Ovary (tissue), 9 donors: ENCODE data around the gene HOXB8. TPM values are rescaled to one million over a fixed set of nuclear protein-coding genes. Genes with fewer than 3 reads are reported as not detected.

Source experiments
- DNase-seq, 5 donors: peaks; one replicate each; pipeline ENCODE4 v3.0.0-alpha.2; 2019 to 2020
- H3K27ac ChIP-seq, 2 donors: fragments of 200-600 bp; one replicate each; pipeline versions ENCODE4 v1.5.1 to v1.8.0; 2019 to 2022
- H3K27me3 ChIP-seq: fragments of 200-600 bp; one replicate; pipeline ENCODE4 v1.8.0; 2022
- H3K36me3 ChIP-seq: fragments of 200-600 bp; sonication (generic); one replicate; pipeline ENCODE4 v1.5.1; 2019
- H3K4me1 ChIP-seq: one replicate; pipeline ENCODE4 v1.8.1; 2013; ENCODE audit warnings: mild to moderate bottlenecking, moderate library complexity; ENCODE audit not compliant: insufficient read depth
- H3K4me3 ChIP-seq: fragments of 200-600 bp; sonication (generic); one replicate; pipeline ENCODE4 v1.5.1; 2017
- H3K9me3 ChIP-seq, 2 donors: fragments of 200-600 bp in 1 of 2; sonication (generic) in 1 of 2; one replicate each; pipeline versions ENCODE4 v1.5.1 to v1.8.1; 2013 to 2019; ENCODE audit warnings: mild to moderate bottlenecking in 1 of 2, moderate library complexity in 1 of 2
- CTCF ChIP-seq, 3 donors: fragments of 450-650 bp in 2 of 3; fragments of 200-600 bp in 1 of 3; IDR thresholded peaks; one replicate each; pipeline versions ENCODE4 v1.5.1 to v1.8.0; 2016 to 2022; ENCODE audit warnings: antibody characterized with exemption in 3 of 3, mild to moderate bottlenecking in 1 of 3
- EP300 ChIP-seq: sonication (generic); formaldehyde crosslinking; IDR thresholded peaks from one replicate; pipeline ENCODE4 v1.6.1; 2017; ENCODE audit warnings: antibody characterized with exemption
- POLR2A ChIP-seq: fragments of 450-650 bp; IDR thresholded peaks from one replicate; pipeline ENCODE4 v1.6.1; 2017; ENCODE audit warnings: antibody characterized with exemption, mild to moderate bottlenecking, moderate library complexity
- WGBS, 3 donors: extraction: QIAGEN DNeasy Blood & Tissue Kit in 1 of 3; methylation state at CpG; one replicate each; pipeline versions ENCODE4 v1.1.5 to v1.1.7; 2013 to 2017; 5-methylcytosine and 5-hydroxymethylcytosine counted together
- intact Hi-C, 4 donors: fragments of 100-400 bp; cut with DNase I; formaldehyde crosslinking; loops; one replicate each; pipeline versions ENCODE4 v1.11.0 to v1.15.1; 2022 to 2023
- polyA plus RNA-seq, 2 donors: library from polyadenylated mRNA; stranded (reverse); fragments of 200-250 nt in 1 of 2; fragments of 350-450 nt in 1 of 2; fragmentation: Illumina TruSeq in 1 of 2; extraction: RNeasy Lipid Tissue Mini Kit (QIAGEN cat#74804) in 1 of 2; gene quantifications; one replicate each; pipeline ENCODE4 v1.2.3, GENCODE V29; 2013 to 2014
- total RNA-seq, 7 donors: library from RNA; depleted of rRNA in 2 of 7; stranded (reverse); fragments of >200 nt in 2 of 7; fragmentation: NEBNext Ultra II Directional in 3 of 7; extraction: Animal tissue kit (Norgen Biotek cat#: 25700) in 3 of 7; gene quantifications; one replicate each; pipeline versions ENCODE4 v1.1.0 to v1.2.4, GENCODE V29; 2016 to 2023
- donor health status: DM: no; HTN: no; CAD: no; lungs with moderate emphysema.
- donor health status: DM: no; HTN: no; CAD: no.
- donor health status: Bipolar disorder and iron deficiency.
- donor health status: DM: yes; HTN: yes; CAD: no.
- donor health status: DM: no; HTN: no; CAD: no.
- donor health status: DM: yes; HTN: yes; CAD: no.

HOXB8 gene
- total and polyA plus RNA-seq, 9 donors = 0.17 to 2.5 (median 0.28) TPM; not detected in 4

GRCh38 chr17:48594538-48595277 is 20.4 kb downstream of the HOXB8 start:
- Histone ChIP-seq H3K27ac (no peak overlapping the region), H3K4me3 (no peak overlapping the region), H3K4me1 (no peaks in the 10 kb centered on the region), H3K9me3 (peaks cover 0 to 8% of the 10 kb centered on the region in 2 donors), H3K36me3 (no peaks in the 10 kb centered on the region), H3K27me3 (peaks cover 2% of the 10 kb centered on the region)
- 39 to 57% (median 46%) methylated on average over 25 of the region's 25 CpGs for WGBS, 3 donors
- intact Hi-C loops = loop anchor here in 1 of 4 donors (10.0 kb wide), 1 partner anchor 240 kb away; no protein-coding TSS in a partner anchor
- no peak for DNase-seq
- TF ChIP-seq POLR2A = no peak
- TF ChIP-seq CTCF (IDR thresholded peaks at IDR 0.05) = no peak
- no peak for TF ChIP-seq EP300

GRCh38 chr17:48593840-48594537 is 21.1 kb downstream of the HOXB8 start:
- intact Hi-C loops = loop anchor here in 1 of 4 donors (10.0 kb wide), 1 partner anchor 239 kb away; no protein-coding TSS in a partner anchor
- DNase-seq = peak in 2 of 5 donors; percentile 41 to 57
- H3K4me3 ChIP-seq = peak overlapping the region; percentile 27

GRCh38 chr17:48593126-48593829 is 21.8 kb downstream of the HOXB8 start, which contains the start of gene HOXB5:
HOXB5 (minus strand) TSS chr17:48593779; CDS start chr17:48593682, 97 bp downstream.
- Histone ChIP-seq H3K27me3 (peaks cover 2% of the 10 kb centered on the region), H3K4me1 (no peaks in the 10 kb centered on the region), H3K27ac (no peak within 1 kb of the TSS), H3K36me3 (no peaks in the 10 kb centered on the region), H3K4me3 (peak within 1 kb of the TSS; percentile 27), H3K9me3 (peaks cover 0 to 8% of the 10 kb centered on the region in 2 donors)
- intact Hi-C loops = loop anchor here in 1 of 4 donors (10.0 kb wide), 1 partner anchor 238 kb away; no protein-coding TSS in a partner anchor
- WGBS, 3 donors = 2 to 3% (median 2%) methylated on average over 50 of the region's 50 CpGs
- TF ChIP-seq CTCF (IDR thresholded peaks at IDR 0.05) (no peak), EP300 (no peak), POLR2A (no peak)
- no peak for DNase-seq

More at GRCh38 chr17:48593840-48594537, 21.1 kb downstream of the HOXB8 start:
- Histone ChIP-seq H3K27me3 (peaks cover 2% of the 10 kb centered on the region), H3K4me1 (no peaks in the 10 kb centered on the region), H3K9me3 (peaks cover 0 to 8% of the 10 kb centered on the region in 2 donors), H3K27ac (no peak overlapping the region), H3K36me3 (no peaks in the 10 kb centered on the region)
- 8 to 12% (median 12%) methylated on average over 37 of the region's 37 CpGs for WGBS, 3 donors
- TF ChIP-seq CTCF (IDR thresholded peaks at IDR 0.05) = peak in 1 of 3 donors; percentile 21
- no peak for TF ChIP-seq POLR2A
- no peak for TF ChIP-seq EP300

- TF ChIP-seq CTCF (IDR thresholded peaks at IDR 0.05) (no peak), EP300 (no peak), POLR2A (no peak)
- Histone ChIP-seq H3K9me3 (peaks cover 0 to 8% of the 10 kb centered on the region in 2 donors), H3K4me3 (peak overlapping the region; percentile 27), H3K27ac (no peak overlapping the region), H3K36me3 (no peaks in the 10 kb centered on the region), H3K4me1 (no peaks in the 10 kb centered on the region), H3K27me3 (peaks cover 2% of the 10 kb centered on the region)
- intact Hi-C loops = loop anchor here in 1 of 4 donors (10.0 kb wide), 1 partner anchor 238 kb away; no protein-coding TSS in a partner anchor
- DNase-seq = no peak
- 10 to 17% (median 14%) methylated on average over 14 of the region's 14 CpGs for WGBS, 3 donors
Observed at GRCh38 chr17:48592577-48592976, 22.5 kb downstream of the HOXB8 start.
